HepG2 (cell line): ENCODE results near the gene HCRT. TPM values are rescaled to one million over a fixed set of nuclear protein-coding genes. Genes with fewer than 3 reads are reported as not detected.

ENCODE experiments used
- CTCF ChIP-seq: sonication (generic); formaldehyde crosslinking; IDR thresholded peaks from 2 replicates; pipeline ENCODE4 v1.5.0; 2020; ENCODE audit warnings: mild to moderate bottlenecking, missing genetic modification reagents, moderate library complexity
- KDM3A ChIP-seq: IDR thresholded peaks from 2 replicates; pipeline ENCODE4 v1.6.1; 2018; ENCODE audit warnings: low read depth, missing compliant biosample characterization
- KIAA2018 ChIP-seq: sonication (generic); formaldehyde crosslinking; IDR thresholded peaks from 2 replicates; pipeline ENCODE4 v1.5.0; 2020; ENCODE audit warnings: mild to moderate bottlenecking, missing genetic modification reagents, borderline replicate concordance
- LCORL ChIP-seq, 2 experiments: fragments of 450-650 bp in 1 of 2; sonication (generic) in 1 of 2; formaldehyde crosslinking in 1 of 2; IDR thresholded peaks; 2 replicates each; pipeline versions ENCODE4 v1.5.0 to v1.6.1; 2017 to 2020; ENCODE audit warnings: antibody characterized with exemption in 1 of 2, missing genetic modification reagents in 1 of 2
- SIX1 ChIP-seq: sonication (generic); formaldehyde crosslinking; IDR thresholded peaks from 2 replicates; pipeline ENCODE4 v1.4.0; 2020; ENCODE audit warnings: missing genetic modification reagents, borderline replicate concordance
- SOX6 ChIP-seq, 2 experiments: fragments of 450-650 bp in 1 of 2; sonication (generic) in 1 of 2; formaldehyde crosslinking in 1 of 2; IDR thresholded peaks; 2 replicates each; pipeline versions ENCODE4 v1.4.0 to v1.6.1; 2017 to 2020; ENCODE audit warnings: antibody characterized with exemption in 1 of 2, mild to moderate bottlenecking in 1 of 2, missing genetic modification reagents in 1 of 2
- ZNF354B ChIP-seq: sonication (generic); formaldehyde crosslinking; IDR thresholded peaks from 2 replicates; pipeline ENCODE4 v1.8.0; 2022; ENCODE audit warnings: mild to moderate bottlenecking, missing genetic modification reagents
- ZNF549 ChIP-seq: sonication (generic); formaldehyde crosslinking; IDR thresholded peaks from 2 replicates; pipeline ENCODE4 v1.5.0; 2020; ENCODE audit warnings: missing genetic modification reagents
- ZNF766 ChIP-seq: sonication (generic); formaldehyde crosslinking; IDR thresholded peaks from 2 replicates; pipeline ENCODE4 v1.5.0; 2020; ENCODE audit warnings: missing genetic modification reagents, borderline replicate concordance
- ZNF768 ChIP-seq: sonication (generic); formaldehyde crosslinking; IDR thresholded peaks from 2 replicates; pipeline ENCODE4 v1.4.0; 2020; ENCODE audit warnings: missing genetic modification reagents
- ZSCAN29 ChIP-seq: sonication (generic); formaldehyde crosslinking; conservative IDR thresholded peaks from 2 replicates; pipeline ENCODE4 v1.4.0; 2020; ENCODE audit warnings: mild to moderate bottlenecking, missing genetic modification reagents
- polyA plus RNA-seq, 8 experiments: library from polyadenylated mRNA; depleted of rRNA in 3 of 8; stranded (reverse) in 7 of 8; unstranded in 1 of 8; fragments of >200 nt; fragmentation: Illumina TruSeq in 4 of 8; extraction: Trizol in 4 of 8; gene quantifications; 2 replicates each; pipeline versions ENCODE4 v1.2.1 to v1.2.3, GENCODE V29; 2011 to 2016; ENCODE audit warnings: low read depth in 4 of 8, missing spikeins in 1 of 8, mixed read lengths in 1 of 8; ENCODE audit not compliant: insufficient read depth in 1 of 8
- total RNA-seq, 5 experiments: library from RNA; depleted of rRNA; stranded (reverse); fragments of >200 nt; fragmentation: Illumina TruSeq; extraction: Trizol; gene quantifications; 2 replicates each; pipeline ENCODE4 v1.2.3, GENCODE V29; 2016; ENCODE audit warnings: low read depth in 1 of 5
- TF ChIP-seq, protein P1 (sequence below): sonication (generic); formaldehyde crosslinking; IDR thresholded peaks from 2 replicates; pipeline ENCODE4 v1.4.0; 2020; ENCODE audit warnings: missing genetic modification reagents; ENCODE audit errors: not compliant biosample characterization
- TF ChIP-seq, protein P2 (sequence below): fragments of 450-650 bp; IDR thresholded peaks from 2 replicates; pipeline ENCODE4 v1.6.1; 2016
- TF ChIP-seq, protein P3 (sequence below): IDR thresholded peaks from 2 replicates; pipeline ENCODE4 v1.6.1; 2012; ENCODE audit warnings: inconsistent platforms

Gene HCRT
- total and polyA plus RNA-seq, 2 of the 13 experiments (the other 11 are each of a cell fraction or from before 2014, with no cell fraction given): not detected

DNA sequence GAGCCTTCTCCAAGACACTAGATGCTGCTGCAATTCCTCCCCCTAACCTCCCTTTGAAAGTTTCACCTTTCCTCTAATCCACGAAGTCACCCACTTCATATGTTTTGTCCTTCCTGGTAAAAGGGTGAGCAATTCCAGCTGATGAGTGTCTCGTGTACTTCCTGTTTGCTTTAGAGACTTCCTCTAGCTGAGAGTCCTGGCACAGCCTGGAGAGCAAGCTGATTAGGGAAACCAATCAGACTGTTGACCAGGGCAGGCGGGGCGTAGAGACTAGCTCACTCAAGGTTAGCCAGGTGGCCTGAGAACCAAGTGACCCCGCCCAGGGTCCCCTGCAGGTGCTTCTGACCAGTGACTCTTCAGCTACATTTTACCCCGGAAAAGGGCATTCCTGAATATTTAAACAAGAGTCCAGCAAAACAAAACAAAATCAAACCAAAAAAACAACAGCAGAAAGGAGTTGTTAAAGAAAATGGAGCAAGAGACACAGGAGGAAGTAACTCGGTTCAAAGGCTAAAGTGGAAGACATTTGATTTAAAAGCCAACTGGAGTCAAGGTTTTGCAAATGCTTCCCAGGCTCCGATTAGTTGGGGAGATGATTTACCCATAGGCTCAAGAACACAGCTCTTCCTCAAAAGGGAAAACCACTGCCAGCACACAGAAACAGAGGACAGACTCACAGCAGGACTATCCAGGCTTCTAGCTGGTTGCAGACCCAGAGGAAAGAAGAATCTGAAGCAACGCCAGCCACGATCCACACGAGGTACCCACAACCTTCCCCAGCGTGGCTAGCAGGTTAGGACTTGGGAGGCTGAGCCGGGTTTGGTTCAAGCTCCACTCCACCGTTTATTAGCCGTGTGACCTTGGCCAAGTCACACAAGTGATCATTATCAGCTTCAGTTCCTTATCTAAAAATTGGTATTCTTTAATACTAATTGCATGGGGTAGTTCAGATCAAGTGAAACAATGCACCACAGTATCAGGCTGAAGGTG lies 49.3 kb downstream of the HCRT start (continued):
- TF ChIP-seq KIAA2018 (no peak), LCORL (IDR thresholded peaks at IDR 0.05) (no peak), LCORL (CRISPR knock-in tag; IDR thresholded peaks at IDR 0.05) (peak; percentile 70), SOX6 (IDR thresholded peaks at IDR 0.05) (no peak), SOX6 (CRISPR knock-in tag; IDR thresholded peaks at IDR 0.05) (peak; percentile 37; the same call in 1 of the 2 replicates), KDM3A (peak; percentile 54; the same call in 1 of the 2 replicates), ZNF549 (CRISPR knock-in tag) (no peak), ZNF354B (CRISPR knock-in tag) (no peak), ZNF768 (CRISPR knock-in tag) (no peak), ZNF766 (CRISPR knock-in tag) (no peak), CTCF (CRISPR knock-in tag) (peak; percentile 22; the same call in 1 of the 2 replicates), ZSCAN29 (CRISPR knock-in tag) (no peak), SIX1 (no peak)
- TF ChIP-seq, protein P1, sequence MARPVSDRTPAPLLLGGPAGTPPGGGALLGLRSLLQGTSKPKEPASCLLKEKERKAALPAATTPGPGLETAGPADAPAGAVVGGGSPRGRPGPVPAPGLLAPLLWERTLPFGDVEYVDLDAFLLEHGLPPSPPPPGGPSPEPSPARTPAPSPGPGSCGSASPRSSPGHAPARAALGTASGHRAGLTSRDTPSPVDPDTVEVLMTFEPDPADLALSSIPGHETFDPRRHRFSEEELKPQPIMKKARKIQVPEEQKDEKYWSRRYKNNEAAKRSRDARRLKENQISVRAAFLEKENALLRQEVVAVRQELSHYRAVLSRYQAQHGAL (CRISPR knock-in tag): no peak
- TF ChIP-seq, protein P2, sequence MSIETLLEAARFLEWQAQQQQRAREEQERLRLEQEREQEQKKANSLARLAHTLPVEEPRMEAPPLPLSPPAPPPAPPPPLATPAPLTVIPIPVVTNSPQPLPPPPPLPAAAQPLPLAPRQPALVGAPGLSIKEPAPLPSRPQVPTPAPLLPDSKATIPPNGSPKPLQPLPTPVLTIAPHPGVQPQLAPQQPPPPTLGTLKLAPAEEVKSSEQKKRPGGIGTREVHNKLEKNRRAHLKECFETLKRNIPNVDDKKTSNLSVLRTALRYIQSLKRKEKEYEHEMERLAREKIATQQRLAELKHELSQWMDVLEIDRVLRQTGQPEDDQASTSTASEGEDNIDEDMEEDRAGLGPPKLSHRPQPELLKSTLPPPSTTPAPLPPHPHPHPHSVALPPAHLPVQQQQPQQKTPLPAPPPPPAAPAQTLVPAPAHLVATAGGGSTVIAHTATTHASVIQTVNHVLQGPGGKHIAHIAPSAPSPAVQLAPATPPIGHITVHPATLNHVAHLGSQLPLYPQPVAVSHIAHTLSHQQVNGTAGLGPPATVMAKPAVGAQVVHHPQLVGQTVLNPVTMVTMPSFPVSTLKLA: 0 out of 2 replicates have a peak, but pooled peaks have one; percentile 14
- TF ChIP-seq, protein P3, sequence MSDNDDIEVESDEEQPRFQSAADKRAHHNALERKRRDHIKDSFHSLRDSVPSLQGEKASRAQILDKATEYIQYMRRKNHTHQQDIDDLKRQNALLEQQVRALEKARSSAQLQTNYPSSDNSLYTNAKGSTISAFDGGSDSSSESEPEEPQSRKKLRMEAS: peak; percentile 41; the same call in 1 of the 2 replicates
